ENCODE results near the gene GARRE1.
"Not testable (repeated sequence)": the region's sequence is repeated elsewhere in the genome, so short reads cannot be mapped to it uniquely, and the experiment has no call there.

GARRE1 gene

GRCh38 chr19:34254046-34254697, at the start of gene GARRE1:
TSS of gene GARRE1 (plus strand) at chr19:34254554. CDS start at chr19:34300474, 45,920 bp downstream.
- peak; percentile 53 for DNase-seq

GRCh38 chr19:34205324-34205723, 49.0 kb upstream of the GARRE1 start:
- DNase-seq: not testable (repeated sequence)

GRCh38 chr19:34208291-34208884, 46.0 kb upstream of the GARRE1 start:
- DNase-seq: no peak

- no peak for DNase-seq
Measured at GRCh38 chr19:34209726-34210125, 44.6 kb upstream of the GARRE1 start.

GRCh38 chr19:34213283-34213682, 41.1 kb upstream of the GARRE1 start:
- DNase-seq: no peak

- DNase-seq: no peak
Measured at GRCh38 chr19:34214040-34214439, 40.3 kb upstream of the GARRE1 start.

- DNase-seq: no peak
Measured at GRCh38 chr19:34215006-34215665, 39.2 kb upstream of the GARRE1 start.

- DNase-seq: no peak
Measured at GRCh38 chr19:34215666-34216038, 38.7 kb upstream of the GARRE1 start.

GRCh38 chr19:34216745-34217219, 37.6 kb upstream of the GARRE1 start:
- DNase-seq: not testable (repeated sequence)

- peak; percentile 75 for DNase-seq
Measured at GRCh38 chr19:34217952-34218817, 36.2 kb upstream of the GARRE1 start.

GRCh38 chr19:34218818-34219164, 35.6 kb upstream of the GARRE1 start:
- DNase-seq: no peak

GRCh38 chr19:34220472-34221063, 33.8 kb upstream of the GARRE1 start:
- peak; percentile 68 for DNase-seq

- no peak for DNase-seq
Measured at GRCh38 chr19:34222386-34222785, 32.0 kb upstream of the GARRE1 start.

- no peak for DNase-seq
Measured at GRCh38 chr19:34224996-34225658, 29.2 kb upstream of the GARRE1 start.

GRCh38 chr19:34225659-34226015, 28.7 kb upstream of the GARRE1 start:
- DNase-seq: no peak

- no peak for DNase-seq
Measured at GRCh38 chr19:34226036-34226435, 28.3 kb upstream of the GARRE1 start.

GRCh38 chr19:34228347-34228746, 26.0 kb upstream of the GARRE1 start:
- no peak for DNase-seq

- DNase-seq: no peak
Measured at GRCh38 chr19:34228762-34229161, 25.6 kb upstream of the GARRE1 start.

- DNase-seq: no peak
Measured at GRCh38 chr19:34229721-34230120, 24.6 kb upstream of the GARRE1 start.

GRCh38 chr19:34230820-34231219, 23.5 kb upstream of the GARRE1 start:
- DNase-seq: no peak

GRCh38 chr19:34231439-34231838, 22.9 kb upstream of the GARRE1 start:
- DNase-seq: no peak
